Transverse colon (tissue), 4 donors: ENCODE data around the gene ARHGEF2. TPM values are rescaled to one million over a fixed set of nuclear protein-coding genes. Genes with fewer than 3 reads are reported as not detected.

Experiments used
- DNase-seq: peaks from one replicate; pipeline ENCODE4 v3.0.0-alpha.2; 2019
- H3K27ac ChIP-seq, 4 donors: fragments of 200-600 bp; sonication (generic); 2 replicates each; pipeline ENCODE4 v1.5.1; 2016 to 2018; ENCODE audit warnings: inconsistent platforms in 4 of 4
- H3K27me3 ChIP-seq: fragments of 200-600 bp; sonication (generic); 2 replicates; pipeline ENCODE4 v1.5.1; 2017; ENCODE audit warnings: inconsistent platforms
- H3K36me3 ChIP-seq, 4 donors: fragments of 200-600 bp; sonication (generic); 2 replicates each; pipeline ENCODE4 v1.5.1; 2017 to 2019; ENCODE audit warnings: inconsistent platforms in 4 of 4
- H3K4me1 ChIP-seq, 4 donors: fragments of 200-600 bp; sonication (generic); 2 replicates each; pipeline ENCODE4 v1.5.1; 2017 to 2020; ENCODE audit warnings: inconsistent platforms in 4 of 4
- H3K4me3 ChIP-seq, 4 donors: fragments of 200-600 bp; sonication (generic); 1 replicate in 1 of 4; 2 replicates in 3 of 4; pipeline versions ENCODE4 v1.5.1 to v1.6.1; 2017 to 2019; ENCODE audit warnings: inconsistent platforms in 4 of 4
- H3K9me3 ChIP-seq, 2 donors: fragments of 200-600 bp; sonication (generic); 2 replicates each; pipeline ENCODE4 v1.5.1; 2017 to 2019; ENCODE audit warnings: inconsistent platforms in 2 of 2
- EP300 ChIP-seq: sonication (generic); formaldehyde crosslinking; IDR thresholded peaks from one replicate; pipeline ENCODE4 v1.6.1; 2017; ENCODE audit warnings: antibody characterized with exemption, low read depth
- POLR2A ChIP-seq: fragments of 450-650 bp; IDR thresholded peaks from one replicate; pipeline ENCODE4 v1.6.1; 2016; ENCODE audit warnings: antibody characterized with exemption, mild to moderate bottlenecking, moderate library complexity
- POLR2AphosphoS5 ChIP-seq, 3 donors: sonication (generic); formaldehyde crosslinking; IDR thresholded peaks; one replicate each; pipeline ENCODE4 v1.6.1; 2016; ENCODE audit warnings: antibody characterized with exemption in 3 of 3
- WGBS, 2 donors: methylation state at CpG; one replicate each; pipeline ENCODE4 v1.1.5; 2018; ENCODE audit warnings: low coverage in 1 of 2; 5-methylcytosine and 5-hydroxymethylcytosine counted together
- in situ Hi-C, 4 donors: fragments of 200-750 bp; cut with MboI; loops; one replicate each; pipeline versions ENCODE4 v1.15.0 to v1.15.1; 2017; ENCODE audit warnings: low sequenced_read_pairs in 3 of 4, low pct_ligation_motif_present in 1 of 4, low pct_unique_long_range_greater_than_20kb in 1 of 4
- intact Hi-C: fragments of 100-400 bp; cut with DNase I; formaldehyde crosslinking; loops from one replicate; pipeline ENCODE4 v1.15.1; 2023; ENCODE audit warnings: low total_unique reads
- total RNA-seq, 4 donors: library from RNA; depleted of rRNA; stranded (reverse); fragments of >200 nt; gene quantifications; one replicate each; pipeline ENCODE4 v1.1.0, GENCODE V29; 2016
- TF ChIP-seq, protein P1 (sequence below), 5 experiments: fragments of 200-600 bp in 3 of 5; fragments of 450-650 bp in 2 of 5; sonication (generic) in 3 of 5; IDR thresholded peaks; 1 replicate in 2 of 5; 2 replicates in 3 of 5; pipeline ENCODE4 v1.5.1; 2016 to 2017; ENCODE audit warnings: antibody characterized with exemption in 5 of 5, inconsistent platforms in 3 of 5, mild to moderate bottlenecking in 2 of 5, moderate library complexity in 1 of 5

Gene ARHGEF2
- total RNA-seq, 4 donors from 2014 or later = 107 to 244 (median 169) TPM

DNA sequence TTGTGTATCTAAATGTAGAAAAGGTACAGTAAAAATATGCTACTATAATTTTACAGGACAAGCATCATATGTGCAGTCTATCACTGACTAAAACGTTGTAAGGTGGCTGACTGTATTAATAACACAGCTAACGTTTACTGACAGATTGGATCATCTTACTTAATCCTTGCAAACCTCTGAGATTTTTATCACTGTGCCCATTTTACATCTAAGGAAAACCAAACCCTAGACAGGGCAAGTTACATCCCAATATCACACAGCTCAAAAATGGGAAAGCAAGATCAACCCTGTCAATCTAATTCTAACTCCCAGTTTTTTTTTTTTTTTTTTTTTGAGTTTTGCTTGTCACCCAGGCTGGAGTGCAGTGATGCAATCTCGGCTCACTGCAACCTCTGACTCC lies 59.7 kb downstream of the ARHGEF2 start:
- in situ Hi-C loops (no loop called here), intact Hi-C loops (no loop called here)
- no peaks in the 10 kb centered on the region for H3K27me3 ChIP-seq
- TF ChIP-seq, protein P1, sequence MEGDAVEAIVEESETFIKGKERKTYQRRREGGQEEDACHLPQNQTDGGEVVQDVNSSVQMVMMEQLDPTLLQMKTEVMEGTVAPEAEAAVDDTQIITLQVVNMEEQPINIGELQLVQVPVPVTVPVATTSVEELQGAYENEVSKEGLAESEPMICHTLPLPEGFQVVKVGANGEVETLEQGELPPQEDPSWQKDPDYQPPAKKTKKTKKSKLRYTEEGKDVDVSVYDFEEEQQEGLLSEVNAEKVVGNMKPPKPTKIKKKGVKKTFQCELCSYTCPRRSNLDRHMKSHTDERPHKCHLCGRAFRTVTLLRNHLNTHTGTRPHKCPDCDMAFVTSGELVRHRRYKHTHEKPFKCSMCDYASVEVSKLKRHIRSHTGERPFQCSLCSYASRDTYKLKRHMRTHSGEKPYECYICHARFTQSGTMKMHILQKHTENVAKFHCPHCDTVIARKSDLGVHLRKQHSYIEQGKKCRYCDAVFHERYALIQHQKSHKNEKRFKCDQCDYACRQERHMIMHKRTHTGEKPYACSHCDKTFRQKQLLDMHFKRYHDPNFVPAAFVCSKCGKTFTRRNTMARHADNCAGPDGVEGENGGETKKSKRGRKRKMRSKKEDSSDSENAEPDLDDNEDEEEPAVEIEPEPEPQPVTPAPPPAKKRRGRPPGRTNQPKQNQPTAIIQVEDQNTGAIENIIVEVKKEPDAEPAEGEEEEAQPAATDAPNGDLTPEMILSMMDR (IDR thresholded peaks at IDR 0.05) = no peak
- no peak for TF ChIP-seq POLR2A
- TF ChIP-seq POLR2AphosphoS5 (IDR thresholded peaks at IDR 0.05) = no peak
- no peak for TF ChIP-seq EP300
- 67 to 72% methylated on average over 2 to 3 of the region's 3 CpGs for WGBS, 2 donors
- no peak overlapping the region for H3K27ac ChIP-seq
- DNase-seq = no peak
- H3K4me3 ChIP-seq = no peak overlapping the region
- H3K36me3 ChIP-seq = peaks cover 0 to 95% (median 46%) of the 10 kb centered on the region in 4 donors
- no peaks in the 10 kb centered on the region for H3K4me1 ChIP-seq
- H3K9me3 ChIP-seq = no peaks in the 10 kb centered on the region

DNA sequence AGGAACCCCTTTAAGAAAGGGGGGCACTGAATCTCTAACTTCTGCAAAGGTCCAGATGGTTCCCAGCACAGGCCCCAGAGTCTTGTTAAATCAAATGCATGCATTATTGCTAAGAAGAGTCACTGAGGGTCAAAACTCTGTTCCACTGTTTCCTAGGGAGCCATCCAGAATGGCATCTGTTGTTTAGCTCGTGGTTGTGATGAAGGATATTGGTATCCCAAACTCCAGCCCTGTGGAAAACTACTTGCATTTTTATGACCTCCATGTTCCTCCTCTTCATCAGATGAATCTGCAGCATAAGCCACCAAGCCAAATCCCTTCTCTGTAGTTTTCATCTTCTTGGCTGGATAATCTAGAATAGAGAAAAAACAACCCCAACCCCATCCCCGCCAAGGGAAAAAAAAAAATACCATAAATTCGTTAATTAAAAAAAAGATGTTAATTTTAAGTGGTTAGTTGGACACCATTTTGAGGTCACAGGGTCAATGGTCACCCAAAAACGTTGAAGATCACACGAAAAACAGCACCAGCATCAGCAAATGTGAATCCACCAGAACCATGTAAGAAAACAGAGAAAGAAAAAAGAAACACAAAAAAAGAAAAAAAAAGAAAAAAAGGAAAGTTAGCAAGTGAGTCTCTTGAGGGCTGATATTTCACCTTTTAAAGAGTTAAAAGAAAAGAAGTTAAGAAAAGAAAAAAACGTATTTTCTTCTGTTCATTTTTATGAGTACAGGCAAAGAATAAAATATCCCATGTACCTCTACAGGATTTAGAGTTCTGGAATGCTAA lies 64.2 kb downstream of the ARHGEF2 start:
- in situ Hi-C loops (no loop called here), intact Hi-C loops (no loop called here)
- Histone ChIP-seq H3K27me3 (no peaks in the 10 kb centered on the region), H3K36me3 (peaks cover 0 to 71% (median 29%) of the 10 kb centered on the region in 4 donors), H3K4me1 (peaks cover 0 to 20% (median 17%) of the 10 kb centered on the region in 4 donors), H3K4me3 (no peak overlapping the region), H3K9me3 (no peaks in the 10 kb centered on the region), H3K27ac (no peak overlapping the region)
- 47 to 68% methylated on average over 3 to 6 of the region's 6 CpGs for WGBS, 2 donors
- DNase-seq = no peak
- TF ChIP-seq POLR2A = no peak
- no peak for TF ChIP-seq POLR2AphosphoS5 (IDR thresholded peaks at IDR 0.05)
- no peak for TF ChIP-seq EP300
- TF ChIP-seq, protein P1 (IDR thresholded peaks at IDR 0.05) = no peak

DNA sequence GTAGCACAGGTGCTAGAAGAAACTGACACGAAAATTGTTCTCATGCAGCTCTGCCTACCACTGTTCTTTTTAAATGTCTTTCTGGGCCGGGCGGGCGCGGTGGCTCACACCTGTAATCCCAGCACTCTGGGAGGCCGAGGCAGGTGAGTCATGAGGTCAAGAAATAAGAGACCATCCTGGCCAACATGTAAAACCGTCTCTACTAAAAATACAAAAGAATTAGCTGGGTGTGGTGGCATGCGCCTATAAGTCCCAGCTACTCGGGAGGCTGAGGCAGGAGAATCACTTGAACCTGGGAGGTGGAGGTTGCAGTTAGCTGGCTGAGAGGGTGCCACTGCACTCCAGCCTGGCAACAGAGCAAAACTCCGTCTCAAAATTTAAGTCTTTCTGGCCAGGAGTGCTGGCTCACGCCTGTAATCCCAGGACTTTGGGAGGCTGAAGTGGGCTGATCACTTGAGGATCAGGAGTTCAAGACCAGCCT lies 66.3 kb downstream of the ARHGEF2 start:
- Histone ChIP-seq H3K9me3 (no peaks in the 10 kb centered on the region), H3K4me1 (peaks cover 0 to 20% (median 17%) of the 10 kb centered on the region in 4 donors), H3K4me3 (no peak overlapping the region), H3K27ac (peak overlapping the region; percentile 92 to 96 (median 96)), H3K27me3 (no peaks in the 10 kb centered on the region), H3K36me3 (peaks cover 0 to 71% (median 19%) of the 10 kb centered on the region in 4 donors)
- in situ Hi-C loops = no loop called here
- no peak for DNase-seq
- intact Hi-C loops = no loop called here
- WGBS, 2 donors = 66% methylated on average over 11 of the region's 11 CpGs; no CpG with 5 or more reads in 1 of the 2 donors
- TF ChIP-seq POLR2A (no peak), EP300 (no peak), POLR2AphosphoS5 (IDR thresholded peaks at IDR 0.05) (no peak)
- TF ChIP-seq, protein P1 (IDR thresholded peaks at IDR 0.05) = no peak

DNA sequence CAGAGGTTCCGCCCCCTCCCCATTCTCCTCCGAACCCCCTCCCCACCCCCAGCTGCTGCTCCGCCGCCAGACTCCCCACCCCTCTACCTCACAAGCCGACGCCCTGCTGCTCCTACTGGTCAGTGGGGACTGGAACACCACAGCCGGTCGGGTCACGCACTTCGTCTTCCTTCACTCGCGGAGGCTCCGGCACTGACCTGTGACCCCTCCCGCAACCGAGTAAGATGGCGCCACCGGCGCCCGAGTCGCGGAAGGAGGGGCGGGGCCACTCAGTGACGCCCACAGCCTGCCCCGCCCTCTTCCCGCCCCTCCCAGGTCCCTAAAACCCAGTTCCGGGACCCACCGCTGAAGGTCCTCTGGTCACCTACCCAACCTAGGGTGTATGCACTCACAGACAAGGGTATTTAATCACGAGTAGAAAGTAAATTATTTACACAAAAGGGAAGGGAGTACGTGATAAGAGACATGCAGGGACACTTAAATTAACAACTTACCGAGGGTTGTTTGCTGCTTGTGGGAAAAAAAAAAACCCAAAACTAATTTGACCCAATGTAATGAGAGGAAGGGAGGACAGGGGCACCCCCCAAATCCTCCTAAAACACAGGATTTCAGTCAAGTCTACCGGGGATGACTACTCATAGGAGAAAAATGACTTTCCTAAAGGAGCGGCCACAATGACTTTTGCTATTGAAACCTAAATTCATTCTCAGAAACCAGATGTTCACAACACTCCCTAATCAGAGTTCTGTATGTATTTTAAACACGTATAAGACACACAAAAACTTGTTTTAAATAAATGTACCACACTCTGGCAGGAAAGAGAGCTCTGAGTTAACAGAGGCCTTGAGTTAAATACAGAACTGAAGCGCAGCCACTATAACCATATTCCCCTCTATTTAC lies 66.9 kb downstream of the ARHGEF2 start, which contains the start of gene RIT1:
Gene RIT1, minus strand, starts transcription at position 194 of the 900 bp plus-strand sequence. CDS start 588 bp downstream, outside the sequence.
- peak; percentile 93 for DNase-seq
- TF ChIP-seq POLR2AphosphoS5 (IDR thresholded peaks at IDR 0.05) (peak; percentile 80 to 92 (median 88)), POLR2A (peak; percentile 67), EP300 (no peak)
- TF ChIP-seq, protein P1 (IDR thresholded peaks at IDR 0.05) = peak in 3 of 5 experiments; percentile 24 to 65 (median 49)
- WGBS, 2 donors = 7 to 27% methylated on average over 7 to 31 of the region's 34 CpGs
- in situ Hi-C loops (no loop called here), intact Hi-C loops (no loop called here)
- Histone ChIP-seq H3K36me3 (peaks cover 0 to 71% (median 18%) of the 10 kb centered on the region in 4 donors), H3K27me3 (no peaks in the 10 kb centered on the region), H3K27ac (peak within 1 kb of the TSS; percentile 92 to 96 (median 96)), H3K4me3 (peak within 1 kb of the TSS; percentile 56 to 92 (median 68)), H3K9me3 (no peaks in the 10 kb centered on the region), H3K4me1 (peaks cover 0 to 20% (median 17%) of the 10 kb centered on the region in 4 donors)
